Measurements from ENCODE around the gene TLR5.

GRCh38 chr1:223179786-223180185 lies 36.7 kb upstream of the TLR5 start:
- TF ChIP-seq, protein P1, sequence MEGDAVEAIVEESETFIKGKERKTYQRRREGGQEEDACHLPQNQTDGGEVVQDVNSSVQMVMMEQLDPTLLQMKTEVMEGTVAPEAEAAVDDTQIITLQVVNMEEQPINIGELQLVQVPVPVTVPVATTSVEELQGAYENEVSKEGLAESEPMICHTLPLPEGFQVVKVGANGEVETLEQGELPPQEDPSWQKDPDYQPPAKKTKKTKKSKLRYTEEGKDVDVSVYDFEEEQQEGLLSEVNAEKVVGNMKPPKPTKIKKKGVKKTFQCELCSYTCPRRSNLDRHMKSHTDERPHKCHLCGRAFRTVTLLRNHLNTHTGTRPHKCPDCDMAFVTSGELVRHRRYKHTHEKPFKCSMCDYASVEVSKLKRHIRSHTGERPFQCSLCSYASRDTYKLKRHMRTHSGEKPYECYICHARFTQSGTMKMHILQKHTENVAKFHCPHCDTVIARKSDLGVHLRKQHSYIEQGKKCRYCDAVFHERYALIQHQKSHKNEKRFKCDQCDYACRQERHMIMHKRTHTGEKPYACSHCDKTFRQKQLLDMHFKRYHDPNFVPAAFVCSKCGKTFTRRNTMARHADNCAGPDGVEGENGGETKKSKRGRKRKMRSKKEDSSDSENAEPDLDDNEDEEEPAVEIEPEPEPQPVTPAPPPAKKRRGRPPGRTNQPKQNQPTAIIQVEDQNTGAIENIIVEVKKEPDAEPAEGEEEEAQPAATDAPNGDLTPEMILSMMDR (IDR thresholded peaks at IDR 0.05) = no peak
- no peak for TF ChIP-seq POLR2A (IDR thresholded peaks at IDR 0.05)
- no peak for TF ChIP-seq POLR2AphosphoS5 (IDR thresholded peaks at IDR 0.05)

All from gastroesophageal sphincter (tissue), 3 donors.